Neural cell (in vitro differentiated cells): Measurements from ENCODE around the gene CES2. TPM values are rescaled to one million over a fixed set of nuclear protein-coding genes. Genes with fewer than 3 reads are reported as not detected.

ENCODE experiments used
- H2AFZ ChIP-seq: fragments of 200-600, 300-800 bp; sonication (generic), shearing (Covaris generic); 2 replicates; pipeline ENCODE4 v1.6.0; 2014; ENCODE audit warnings: low read depth, mild to moderate bottlenecking, antibody characterized with exemption, low read length, moderate library complexity
- H3F3A ChIP-seq: fragments of 200-600 bp; shearing (Covaris generic); 2 replicates; pipeline ENCODE4 v1.6.1; 2016; ENCODE audit warnings: mild to moderate bottlenecking, moderate library complexity, mixed read lengths, antibody characterized with exemption, low read length; ENCODE audit not compliant: insufficient read depth, poor library complexity, severe bottlenecking
- H3K27ac ChIP-seq: fragments of 200-600, 300-800 bp; sonication (generic), shearing (Covaris generic); 2 replicates; pipeline ENCODE4 v1.5.1; 2014; ENCODE audit warnings: mild to moderate bottlenecking, low read length, moderate library complexity
- H3K27me3 ChIP-seq: fragments of 300-800, 200-600 bp; sonication (generic), shearing (Covaris generic); 2 replicates; pipeline ENCODE4 v1.6.0; 2014; ENCODE audit warnings: mild to moderate bottlenecking, low read depth, low read length, moderate library complexity; ENCODE audit not compliant: insufficient read depth
- H3K36me3 ChIP-seq: fragments of 300-800, 200-600 bp; sonication (generic), shearing (Covaris generic); 2 replicates; pipeline ENCODE4 v1.5.1; 2014; ENCODE audit warnings: mild to moderate bottlenecking, antibody characterized with exemption, low read length, moderate library complexity; ENCODE audit not compliant: insufficient read depth
- H3K4me2 ChIP-seq: fragments of 300-800, 200-600 bp; sonication (generic), shearing (Covaris generic); 2 replicates; pipeline ENCODE4 v1.6.0; 2014; ENCODE audit warnings: mild to moderate bottlenecking, low read length
- H3K4me3 ChIP-seq: fragments of 300-800, 200-600 bp; sonication (generic), shearing (Covaris generic); 2 replicates; pipeline ENCODE4 v1.5.1; 2014; ENCODE audit warnings: mild to moderate bottlenecking, low read length, moderate library complexity
- H3K79me2 ChIP-seq: fragments of 200-600 bp; shearing (Covaris generic); replicated peaks from 2 replicates; pipeline ENCODE4 v1.6.0; 2014; ENCODE audit warnings: mild to moderate bottlenecking, low read length, moderate library complexity; ENCODE audit not compliant: insufficient read depth
- H3K9ac ChIP-seq: fragments of 300-800, 200-600 bp; sonication (generic), shearing (Covaris generic); 2 replicates; pipeline ENCODE4 v1.6.1; 2016; ENCODE audit warnings: mild to moderate bottlenecking, low read length, mixed read lengths
- H3K9me2 ChIP-seq: fragments of 200-600 bp; shearing (Covaris generic); 2 replicates; pipeline ENCODE4 v1.6.1; 2016; ENCODE audit warnings: mild to moderate bottlenecking, low read length, mixed read lengths; ENCODE audit not compliant: insufficient read depth
- H3K9me3 ChIP-seq: fragments of 200-600, 300-800 bp; sonication (generic), shearing (Covaris generic); 2 replicates; pipeline ENCODE4 v1.6.1; 2016; ENCODE audit warnings: mild to moderate bottlenecking, mixed run types, low read length, moderate library complexity, mixed read lengths
- H4K20me1 ChIP-seq: fragments of 200-600 bp; shearing (Covaris generic); 2 replicates; pipeline ENCODE4 v1.6.1; 2016; ENCODE audit warnings: mild to moderate bottlenecking, mixed run types; ENCODE audit not compliant: insufficient read depth
- CTCF ChIP-seq: fragments of 450-650 bp; IDR thresholded peaks from 2 replicates; pipeline ENCODE4 v1.5.1; 2014; ENCODE audit warnings: antibody characterized with exemption, mild to moderate bottlenecking, moderate library complexity; ENCODE audit not compliant: poor library complexity, severe bottlenecking
- EP300 ChIP-seq: fragments of 450-650 bp; conservative IDR thresholded peaks from 2 replicates; pipeline ENCODE4 v1.6.1; 2014; ENCODE audit warnings: antibody characterized with exemption, mild to moderate bottlenecking, moderate library complexity; ENCODE audit not compliant: poor library complexity, severe bottlenecking
- EZH2 ChIP-seq: fragments of 200-600, 300-800 bp; shearing (Covaris generic), sonication (generic); IDR thresholded peaks from 2 replicates; pipeline ENCODE4 v1.6.1; 2014; ENCODE audit warnings: antibody characterized with exemption, low read length, borderline replicate concordance, mild to moderate bottlenecking; ENCODE audit not compliant: insufficient read depth, poor library complexity, severe bottlenecking
- MXI1 ChIP-seq: fragments of 450-650 bp; conservative IDR thresholded peaks from 2 replicates; pipeline ENCODE4 v1.6.1; 2014; ENCODE audit warnings: antibody characterized with exemption, mild to moderate bottlenecking; ENCODE audit not compliant: poor library complexity, severe bottlenecking
- POLR2AphosphoS5 ChIP-seq: IDR thresholded peaks from 2 replicates; pipeline ENCODE4 v1.6.1; 2012
- RAD21 ChIP-seq: fragments of 450-650 bp; conservative IDR thresholded peaks from 2 replicates; pipeline ENCODE4 v1.6.1; 2014; ENCODE audit warnings: antibody characterized with exemption, mild to moderate bottlenecking, moderate library complexity
- SMC3 ChIP-seq: fragments of 450-650 bp; conservative IDR thresholded peaks from 2 replicates; pipeline ENCODE4 v1.6.1; 2014; ENCODE audit warnings: antibody characterized with exemption, mild to moderate bottlenecking, moderate library complexity; ENCODE audit not compliant: poor library complexity
- TAF1 ChIP-seq: IDR thresholded peaks from 2 replicates; pipeline ENCODE4 v1.6.1; 2012; ENCODE audit warnings: low read depth
- polyA plus RNA-seq: library from polyadenylated mRNA; depleted of rRNA; stranded (reverse); fragments of >200 nt; gene quantifications from 2 replicates; pipeline ENCODE4 v1.2.3, GENCODE V29; 2014
- TF ChIP-seq, protein P1 (sequence below): IDR thresholded peaks from 2 replicates; pipeline ENCODE4 v1.6.1; 2012; ENCODE audit warnings: borderline replicate concordance

CES2 gene
- polyA plus RNA-seq, 1 donor from 2014 or later = 22.9 TPM

- Histone ChIP-seq H3K4me3 (no peak overlapping the region), H3K79me2 (no peaks in the 10 kb centered on the region), H3K36me3 (no peaks in the 10 kb centered on the region), H2AFZ (no peak overlapping the region), H3K9me3 (no peaks in the 10 kb centered on the region), H3K9ac (no peak overlapping the region), H3K9me2 (no peaks in the 10 kb centered on the region), H3K27ac (no peak overlapping the region), H3F3A (no peaks in the 10 kb centered on the region), H3K4me2 (no peak overlapping the region), H3K27me3 (no peaks in the 10 kb centered on the region), H4K20me1 (no peaks in the 10 kb centered on the region)
- TF ChIP-seq EZH2 = no peak
- no peak for TF ChIP-seq POLR2AphosphoS5
- TF ChIP-seq TAF1 = no peak
- no peak for TF ChIP-seq EP300
- TF ChIP-seq, protein P1, sequence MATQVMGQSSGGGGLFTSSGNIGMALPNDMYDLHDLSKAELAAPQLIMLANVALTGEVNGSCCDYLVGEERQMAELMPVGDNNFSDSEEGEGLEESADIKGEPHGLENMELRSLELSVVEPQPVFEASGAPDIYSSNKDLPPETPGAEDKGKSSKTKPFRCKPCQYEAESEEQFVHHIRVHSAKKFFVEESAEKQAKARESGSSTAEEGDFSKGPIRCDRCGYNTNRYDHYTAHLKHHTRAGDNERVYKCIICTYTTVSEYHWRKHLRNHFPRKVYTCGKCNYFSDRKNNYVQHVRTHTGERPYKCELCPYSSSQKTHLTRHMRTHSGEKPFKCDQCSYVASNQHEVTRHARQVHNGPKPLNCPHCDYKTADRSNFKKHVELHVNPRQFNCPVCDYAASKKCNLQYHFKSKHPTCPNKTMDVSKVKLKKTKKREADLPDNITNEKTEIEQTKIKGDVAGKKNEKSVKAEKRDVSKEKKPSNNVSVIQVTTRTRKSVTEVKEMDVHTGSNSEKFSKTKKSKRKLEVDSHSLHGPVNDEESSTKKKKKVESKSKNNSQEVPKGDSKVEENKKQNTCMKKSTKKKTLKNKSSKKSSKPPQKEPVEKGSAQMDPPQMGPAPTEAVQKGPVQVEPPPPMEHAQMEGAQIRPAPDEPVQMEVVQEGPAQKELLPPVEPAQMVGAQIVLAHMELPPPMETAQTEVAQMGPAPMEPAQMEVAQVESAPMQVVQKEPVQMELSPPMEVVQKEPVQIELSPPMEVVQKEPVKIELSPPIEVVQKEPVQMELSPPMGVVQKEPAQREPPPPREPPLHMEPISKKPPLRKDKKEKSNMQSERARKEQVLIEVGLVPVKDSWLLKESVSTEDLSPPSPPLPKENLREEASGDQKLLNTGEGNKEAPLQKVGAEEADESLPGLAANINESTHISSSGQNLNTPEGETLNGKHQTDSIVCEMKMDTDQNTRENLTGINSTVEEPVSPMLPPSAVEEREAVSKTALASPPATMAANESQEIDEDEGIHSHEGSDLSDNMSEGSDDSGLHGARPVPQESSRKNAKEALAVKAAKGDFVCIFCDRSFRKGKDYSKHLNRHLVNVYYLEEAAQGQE = no peak
- TF ChIP-seq MXI1 = no peak
- no peak for TF ChIP-seq SMC3
- no peak for TF ChIP-seq RAD21
- TF ChIP-seq CTCF = no peak
Observed at GRCh38 chr16:66915041-66915440, 20.3 kb upstream of the CES2 start.

GRCh38 chr16:66916518-66916917 is 18.8 kb upstream of the CES2 start:
- H3K27ac ChIP-seq = no peak overlapping the region
- no peaks in the 10 kb centered on the region for H3K27me3 ChIP-seq
- no peak overlapping the region for H3K9ac ChIP-seq
- H3K36me3 ChIP-seq = no peaks in the 10 kb centered on the region
- TF ChIP-seq SMC3 (no peak), TAF1 (no peak), EP300 (no peak), RAD21 (no peak), MXI1 (no peak), CTCF (no peak)
- no peaks in the 10 kb centered on the region for H4K20me1 ChIP-seq
- no peaks in the 10 kb centered on the region for H3K9me3 ChIP-seq
- H2AFZ ChIP-seq = no peak overlapping the region
- no peaks in the 10 kb centered on the region for H3K79me2 ChIP-seq
- H3K4me2 ChIP-seq = no peak overlapping the region
- no peak overlapping the region for H3K4me3 ChIP-seq
- H3F3A ChIP-seq = no peaks in the 10 kb centered on the region
- H3K9me2 ChIP-seq = no peaks in the 10 kb centered on the region
